ENCODE measurements around the gene GPSM1. TPM values are rescaled to one million over a fixed set of nuclear protein-coding genes. Genes with fewer than 3 reads are reported as not detected.

GPSM1 gene
- total RNA-seq, 1 donor = 39.1 TPM

- H3K27ac ChIP-seq (ENCODE audit: low read depth, low read length) = no peak overlapping the region
- H4K20me1 ChIP-seq (ENCODE audit: insufficient read depth, low read length) = no peaks in the 10 kb centered on the region
- TF ChIP-seq CTCF (IDR thresholded peaks at IDR 0.05; ENCODE audit: extremely low read depth, low read depth, low read length) = no peak
- peaks cover 14% of the 10 kb centered on the region for H3K4me1 ChIP-seq (ENCODE audit: insufficient read depth, low read length)
- no peak overlapping the region for H3K4me2 ChIP-seq (ENCODE audit: insufficient read depth, low read length)
- peaks cover 3% of the 10 kb centered on the region for H3K36me3 ChIP-seq (ENCODE audit: insufficient read depth, low read length)
- no peak overlapping the region for H2AFZ ChIP-seq (ENCODE audit: low read length)
- no peak for DNase-seq (ENCODE audit: insufficient read length, low spot score, missing footprints)
- H3K9me3 ChIP-seq (ENCODE audit: low read depth, low read length) = no peaks in the 10 kb centered on the region
- H3K79me2 ChIP-seq (ENCODE audit: insufficient read depth, low read length) = no peaks in the 10 kb centered on the region
- H3K4me3 ChIP-seq (ENCODE audit: insufficient read depth, low read length) = no peak overlapping the region
- no peaks in the 10 kb centered on the region for H3K27me3 ChIP-seq (ENCODE audit: insufficient read depth, low read length)
Measured at GRCh38 chr9:136371533-136371880, 44.2 kb downstream of the GPSM1 start.

DNA sequence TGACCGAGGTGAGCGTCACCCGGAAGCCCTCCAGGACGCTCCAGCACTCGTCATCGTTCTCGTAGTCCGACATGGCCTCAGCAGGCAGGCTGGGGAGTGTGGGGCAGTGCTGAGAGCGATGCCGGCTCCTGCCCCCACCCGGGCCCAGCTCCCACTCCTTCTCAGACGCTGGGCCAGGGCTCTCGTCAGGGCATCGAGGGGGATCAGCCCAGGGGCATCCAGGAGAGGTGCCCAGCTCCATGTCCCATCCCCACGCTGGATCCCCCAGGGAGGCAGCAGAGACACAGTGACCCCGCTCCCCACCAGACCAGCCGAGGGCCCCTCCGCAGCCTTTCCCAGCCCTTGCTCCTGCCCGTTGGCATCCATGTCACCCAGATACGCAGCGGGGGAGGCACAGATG, 44.7 kb downstream of the GPSM1 start:
- H3K36me3 ChIP-seq (ENCODE audit: insufficient read depth, low read length) = peaks cover 3% of the 10 kb centered on the region
- no peak for TF ChIP-seq CTCF (IDR thresholded peaks at IDR 0.05; ENCODE audit: extremely low read depth, low read depth, low read length)
- H4K20me1 ChIP-seq (ENCODE audit: insufficient read depth, low read length) = no peaks in the 10 kb centered on the region
- H3K4me3 ChIP-seq (ENCODE audit: insufficient read depth, low read length) = peak overlapping the region; percentile 56
- H3K27ac ChIP-seq (ENCODE audit: low read depth, low read length) = no peak overlapping the region
- H2AFZ ChIP-seq (ENCODE audit: low read length) = peak overlapping the region; percentile 77
- peaks cover 14% of the 10 kb centered on the region for H3K4me1 ChIP-seq (ENCODE audit: insufficient read depth, low read length)
- H3K9me3 ChIP-seq (ENCODE audit: low read depth, low read length) = no peaks in the 10 kb centered on the region
- no peaks in the 10 kb centered on the region for H3K27me3 ChIP-seq (ENCODE audit: insufficient read depth, low read length)
- peak overlapping the region; percentile 75 for H3K4me2 ChIP-seq (ENCODE audit: insufficient read depth, low read length)
- H3K79me2 ChIP-seq (ENCODE audit: insufficient read depth, low read length) = no peaks in the 10 kb centered on the region
- DNase-seq (ENCODE audit: insufficient read length, low spot score, missing footprints) = no peak

GRCh38 chr9:136372561-136373299, 45.4 kb downstream of the GPSM1 start:
- Histone ChIP-seq H3K27me3 (ENCODE audit: insufficient read depth, low read length) (no peaks in the 10 kb centered on the region), H3K4me3 (ENCODE audit: insufficient read depth, low read length) (peak overlapping the region; percentile 56), H3K9me3 (ENCODE audit: low read depth, low read length) (no peaks in the 10 kb centered on the region), H3K4me1 (ENCODE audit: insufficient read depth, low read length) (peaks cover 14% of the 10 kb centered on the region), H3K36me3 (ENCODE audit: insufficient read depth, low read length) (peaks cover 3% of the 10 kb centered on the region), H2AFZ (ENCODE audit: low read length) (peak overlapping the region; percentile 77), H4K20me1 (ENCODE audit: insufficient read depth, low read length) (no peaks in the 10 kb centered on the region), H3K4me2 (ENCODE audit: insufficient read depth, low read length) (peak overlapping the region; percentile 75), H3K27ac (ENCODE audit: low read depth, low read length) (peak overlapping the region; percentile 61), H3K79me2 (ENCODE audit: insufficient read depth, low read length) (no peaks in the 10 kb centered on the region)
- TF ChIP-seq CTCF (IDR thresholded peaks at IDR 0.05; ENCODE audit: extremely low read depth, low read depth, low read length) = peak; percentile 25
- peak; percentile 99 for DNase-seq (ENCODE audit: insufficient read length, low spot score, missing footprints)

GRCh38 chr9:136373300-136374182, 46.2 kb downstream of the GPSM1 start, which contains the start of gene CARD9:
Gene CARD9 (minus strand): TSS chr9:136373669. CDS start chr9:136372078, 1,591 bp downstream.
- H4K20me1 ChIP-seq (ENCODE audit: insufficient read depth, low read length) = no peaks in the 10 kb centered on the region
- no peaks in the 10 kb centered on the region for H3K9me3 ChIP-seq (ENCODE audit: low read depth, low read length)
- H3K4me2 ChIP-seq (ENCODE audit: insufficient read depth, low read length) = peak within 1 kb of the TSS; percentile 75
- H3K79me2 ChIP-seq (ENCODE audit: insufficient read depth, low read length) = no peaks in the 10 kb centered on the region
- no peak for TF ChIP-seq CTCF (IDR thresholded peaks at IDR 0.05; ENCODE audit: extremely low read depth, low read depth, low read length)
- peaks cover 3% of the 10 kb centered on the region for H3K36me3 ChIP-seq (ENCODE audit: insufficient read depth, low read length)
- peak within 1 kb of the TSS; percentile 61 for H3K27ac ChIP-seq (ENCODE audit: low read depth, low read length)
- H3K4me3 ChIP-seq (ENCODE audit: insufficient read depth, low read length) = peak within 1 kb of the TSS; percentile 56
- peaks cover 14% of the 10 kb centered on the region for H3K4me1 ChIP-seq (ENCODE audit: insufficient read depth, low read length)
- peak within 1 kb of the TSS; percentile 77 for H2AFZ ChIP-seq (ENCODE audit: low read length)
- no peaks in the 10 kb centered on the region for H3K27me3 ChIP-seq (ENCODE audit: insufficient read depth, low read length)
- no peak for DNase-seq (ENCODE audit: insufficient read length, low spot score, missing footprints)
